DND-41 (cell line): Measurements from ENCODE around the gene ZNF695.

Experiments
- EZH2 ChIP-seq: IDR thresholded peaks from 3 replicates; pipeline ENCODE4 v1.6.1; 2012; ENCODE audit warnings: borderline replicate concordance, low read depth, mild to moderate bottlenecking, moderate library complexity, low read length, inconsistent platforms; ENCODE audit not compliant: severe bottlenecking
- TF ChIP-seq, protein P1 (sequence below): IDR thresholded peaks from 2 replicates; pipeline ENCODE4 v1.5.1; 2012; ENCODE audit warnings: borderline replicate concordance, low read length, moderate library complexity, mild to moderate bottlenecking; ENCODE audit not compliant: poor library complexity, severe bottlenecking; ENCODE audit errors: extremely low read depth

DNA sequence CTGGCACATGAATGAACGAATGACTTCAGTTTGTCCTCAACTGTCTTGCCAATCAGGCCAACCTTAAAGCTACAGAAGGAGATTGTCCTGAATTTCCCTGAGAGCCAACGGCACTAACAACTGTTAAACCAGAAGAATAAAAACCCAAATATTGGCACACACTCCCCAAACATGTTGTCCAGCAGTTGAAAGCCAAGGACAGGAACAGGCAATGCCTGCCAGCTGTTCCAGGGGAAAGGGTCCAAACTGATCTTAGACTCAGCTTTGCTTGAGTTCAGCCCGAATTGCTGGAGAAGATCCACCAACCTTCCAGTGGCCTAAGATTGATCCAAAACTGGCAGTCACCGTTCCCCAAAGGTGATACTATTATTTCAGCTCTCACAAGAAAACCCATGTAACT, 53.7 kb downstream of the ZNF695 start:
- TF ChIP-seq, protein P1, sequence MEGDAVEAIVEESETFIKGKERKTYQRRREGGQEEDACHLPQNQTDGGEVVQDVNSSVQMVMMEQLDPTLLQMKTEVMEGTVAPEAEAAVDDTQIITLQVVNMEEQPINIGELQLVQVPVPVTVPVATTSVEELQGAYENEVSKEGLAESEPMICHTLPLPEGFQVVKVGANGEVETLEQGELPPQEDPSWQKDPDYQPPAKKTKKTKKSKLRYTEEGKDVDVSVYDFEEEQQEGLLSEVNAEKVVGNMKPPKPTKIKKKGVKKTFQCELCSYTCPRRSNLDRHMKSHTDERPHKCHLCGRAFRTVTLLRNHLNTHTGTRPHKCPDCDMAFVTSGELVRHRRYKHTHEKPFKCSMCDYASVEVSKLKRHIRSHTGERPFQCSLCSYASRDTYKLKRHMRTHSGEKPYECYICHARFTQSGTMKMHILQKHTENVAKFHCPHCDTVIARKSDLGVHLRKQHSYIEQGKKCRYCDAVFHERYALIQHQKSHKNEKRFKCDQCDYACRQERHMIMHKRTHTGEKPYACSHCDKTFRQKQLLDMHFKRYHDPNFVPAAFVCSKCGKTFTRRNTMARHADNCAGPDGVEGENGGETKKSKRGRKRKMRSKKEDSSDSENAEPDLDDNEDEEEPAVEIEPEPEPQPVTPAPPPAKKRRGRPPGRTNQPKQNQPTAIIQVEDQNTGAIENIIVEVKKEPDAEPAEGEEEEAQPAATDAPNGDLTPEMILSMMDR: no peak
- no peak for TF ChIP-seq EZH2
